ENCODE data around the gene RANBP10.

DNA sequence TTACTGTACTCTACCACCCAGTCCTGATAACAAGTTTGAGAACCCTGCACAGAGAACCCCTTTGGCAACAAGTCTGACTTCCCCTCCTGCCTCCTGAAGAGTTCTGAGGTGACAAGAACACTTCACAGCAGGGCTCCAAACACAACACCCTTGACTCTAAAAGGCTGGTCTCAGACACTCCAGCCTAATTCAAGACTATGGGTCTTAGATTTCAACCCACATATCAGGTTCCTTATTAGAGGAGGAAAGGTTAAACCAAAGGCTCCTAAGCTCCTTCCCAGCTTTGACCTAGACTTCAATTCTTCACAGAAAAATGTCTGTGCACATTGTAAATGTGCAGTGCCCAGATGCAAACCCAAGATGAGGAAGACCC, 23.0 kb downstream of the RANBP10 start:
- no peak for TF ChIP-seq EZH2 (IDR thresholded peaks at IDR 0.05; ENCODE audit: borderline replicate concordance, low read depth, low read length, severe bottlenecking)
- TF ChIP-seq, protein P1, sequence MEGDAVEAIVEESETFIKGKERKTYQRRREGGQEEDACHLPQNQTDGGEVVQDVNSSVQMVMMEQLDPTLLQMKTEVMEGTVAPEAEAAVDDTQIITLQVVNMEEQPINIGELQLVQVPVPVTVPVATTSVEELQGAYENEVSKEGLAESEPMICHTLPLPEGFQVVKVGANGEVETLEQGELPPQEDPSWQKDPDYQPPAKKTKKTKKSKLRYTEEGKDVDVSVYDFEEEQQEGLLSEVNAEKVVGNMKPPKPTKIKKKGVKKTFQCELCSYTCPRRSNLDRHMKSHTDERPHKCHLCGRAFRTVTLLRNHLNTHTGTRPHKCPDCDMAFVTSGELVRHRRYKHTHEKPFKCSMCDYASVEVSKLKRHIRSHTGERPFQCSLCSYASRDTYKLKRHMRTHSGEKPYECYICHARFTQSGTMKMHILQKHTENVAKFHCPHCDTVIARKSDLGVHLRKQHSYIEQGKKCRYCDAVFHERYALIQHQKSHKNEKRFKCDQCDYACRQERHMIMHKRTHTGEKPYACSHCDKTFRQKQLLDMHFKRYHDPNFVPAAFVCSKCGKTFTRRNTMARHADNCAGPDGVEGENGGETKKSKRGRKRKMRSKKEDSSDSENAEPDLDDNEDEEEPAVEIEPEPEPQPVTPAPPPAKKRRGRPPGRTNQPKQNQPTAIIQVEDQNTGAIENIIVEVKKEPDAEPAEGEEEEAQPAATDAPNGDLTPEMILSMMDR (IDR thresholded peaks at IDR 0.05; ENCODE audit: borderline replicate concordance, extremely low read depth, low read length, poor library complexity, severe bottlenecking) = no peak
